ENCODE measurements around the gene PLA2R1.
"Not testable (repeated sequence)": the region's sequence is repeated elsewhere in the genome, so short reads cannot be mapped to it uniquely, and the experiment has no call there.

PLA2R1 gene

DNA sequence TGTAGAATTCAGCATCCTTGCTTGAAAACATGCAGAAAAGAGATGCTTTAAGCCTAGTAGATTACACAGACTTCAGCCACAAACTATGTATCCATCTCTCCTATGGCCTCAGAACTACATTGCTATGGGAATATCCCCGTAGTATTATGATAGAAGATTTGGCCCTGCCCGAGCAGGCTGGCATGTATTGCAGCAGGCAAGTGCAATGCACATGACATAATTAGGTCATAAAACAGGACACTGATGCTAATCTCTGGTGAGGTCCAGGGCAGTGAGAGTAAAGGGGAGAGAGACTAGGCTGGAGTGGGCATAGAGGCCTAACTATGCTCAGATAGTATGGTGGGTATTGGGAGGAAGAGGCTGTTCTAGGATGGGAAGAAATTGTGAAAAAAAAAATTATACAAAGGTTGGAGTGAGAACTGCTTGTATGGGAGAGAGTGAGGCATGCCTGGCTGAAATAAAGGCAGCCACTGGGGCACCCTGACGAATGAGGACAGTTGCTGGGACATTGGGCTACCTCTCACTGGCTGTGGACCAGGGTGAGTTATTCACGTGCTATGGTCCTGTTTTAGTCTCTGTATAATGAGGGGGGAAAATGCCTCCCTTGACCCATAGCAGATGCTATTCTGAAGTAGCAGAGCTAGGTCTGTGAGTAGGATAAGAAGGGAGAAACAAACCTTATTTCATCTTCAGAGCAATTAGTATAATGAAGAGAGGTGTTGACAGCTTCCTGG is 1.6 kb upstream of the PLA2R1 start:
- DNase-seq, result no peak

DNA sequence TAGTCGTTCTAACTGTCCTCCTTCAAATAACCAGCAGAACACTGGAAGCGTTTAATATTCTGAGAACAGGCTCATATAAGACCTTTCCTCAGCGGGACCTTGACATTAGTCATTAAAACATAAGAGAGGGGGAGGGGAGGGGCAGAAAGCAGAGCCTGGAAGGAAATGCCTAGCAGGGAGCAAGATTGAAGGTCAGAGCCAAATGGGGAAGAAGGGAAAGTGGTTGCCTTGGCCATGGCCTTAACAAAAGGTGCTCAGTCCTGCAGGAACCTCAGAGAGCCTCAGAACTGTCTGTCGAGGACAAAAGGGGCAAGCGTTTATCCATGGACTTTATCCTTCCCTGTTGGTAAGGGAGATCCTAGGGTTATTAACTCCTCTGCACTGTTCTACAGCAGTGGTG is 856 bp upstream of the PLA2R1 start:
- no peak for DNase-seq

GRCh38 chr2:160061944-160062291 is 497 bp downstream of the PLA2R1 start:
- DNase-seq, result peak; percentile 2

GRCh38 chr2:160061533-160061932 is 882 bp downstream of the PLA2R1 start:
- DNase-seq, result no peak

DNA sequence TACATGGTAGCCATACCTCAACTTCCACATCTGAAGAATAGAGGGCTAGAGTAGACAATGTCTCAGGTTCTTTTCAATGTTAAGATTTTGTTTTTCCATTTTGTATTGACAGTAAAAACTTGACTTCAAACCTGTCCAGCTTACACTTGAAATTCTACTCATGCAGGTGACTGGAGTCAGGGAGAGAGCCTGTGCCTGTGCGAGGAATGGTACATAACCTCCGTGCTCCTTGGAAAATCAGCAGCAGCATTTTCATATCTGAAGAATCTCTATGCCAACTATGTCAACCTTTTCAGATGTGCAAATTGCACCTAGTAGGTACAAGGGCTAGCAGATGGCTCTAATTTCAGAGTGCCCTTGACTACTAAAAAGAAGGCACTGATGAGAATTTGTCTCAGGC is 2.1 kb downstream of the PLA2R1 start:
- no peak for DNase-seq

- no peak for DNase-seq
Observed at GRCh38 chr2:160057356-160057755, 5.1 kb downstream of the PLA2R1 start.

GRCh38 chr2:160055726-160056108 is 6.7 kb downstream of the PLA2R1 start:
- no peak for DNase-seq

- peak; percentile 63 for DNase-seq
Observed at GRCh38 chr2:160054984-160055725, 7.3 kb downstream of the PLA2R1 start.

DNA sequence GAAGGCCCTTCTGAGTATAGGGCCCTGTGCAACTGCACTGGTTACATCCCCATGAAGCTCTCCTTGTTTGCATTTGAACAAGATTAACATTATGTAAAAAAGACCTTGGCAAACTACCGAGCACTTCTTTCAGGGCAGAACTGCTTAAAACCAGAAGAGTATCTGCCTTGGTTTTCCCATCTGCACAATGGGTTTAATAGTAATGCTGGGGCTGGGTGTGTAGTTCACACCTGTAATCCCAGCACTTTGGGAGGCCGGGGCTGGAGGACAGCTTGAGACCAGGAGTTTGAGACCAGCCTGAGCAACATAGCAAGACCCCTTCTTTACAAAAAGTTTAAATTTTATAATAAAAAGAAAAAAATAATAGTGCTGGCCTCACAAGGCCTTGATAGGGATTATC is 8.5 kb downstream of the PLA2R1 start:
- no peak for DNase-seq

DNA sequence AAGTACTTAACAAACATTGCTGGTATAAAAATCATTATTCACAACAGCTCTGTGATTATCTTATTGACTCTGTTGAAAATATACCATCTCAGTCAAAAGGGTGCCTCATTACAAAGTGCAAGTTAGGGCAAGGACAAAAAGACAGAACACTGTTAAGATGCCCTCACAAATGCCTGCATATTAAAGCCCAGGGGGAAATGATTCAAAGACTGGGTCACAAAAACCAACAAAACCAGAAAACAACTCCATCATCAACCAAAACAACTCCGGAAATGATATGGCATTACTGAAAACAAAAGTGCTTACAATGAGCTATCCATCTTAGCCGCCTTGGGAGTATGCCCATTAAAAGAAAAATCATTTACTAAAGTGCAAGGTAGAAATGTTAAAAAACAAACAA is 9.9 kb downstream of the PLA2R1 start:
- DNase-seq, result no peak

DNA sequence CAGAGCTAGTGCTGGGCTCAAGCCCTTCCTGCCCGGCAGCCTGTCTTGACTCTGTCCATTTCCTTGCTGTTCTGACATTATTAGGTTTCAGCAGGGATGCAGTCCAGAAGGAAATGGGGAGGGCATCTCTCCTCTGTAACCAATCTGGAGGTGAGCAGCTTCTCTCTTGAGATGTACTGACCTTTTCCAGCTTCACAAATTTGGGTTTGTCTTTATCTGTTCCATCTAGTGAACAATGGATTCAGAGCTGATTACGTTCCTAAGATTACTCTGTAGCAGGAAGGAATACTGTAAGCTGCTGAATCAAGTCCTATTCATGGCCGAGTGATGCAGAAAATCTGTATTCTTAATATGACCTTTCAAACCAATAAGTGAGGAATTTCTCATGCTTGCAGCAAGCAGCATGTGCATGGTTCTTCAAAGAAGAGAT is 11.0 kb downstream of the PLA2R1 start:
- DNase-seq, result no peak

- DNase-seq, result no peak
Observed at GRCh38 chr2:160050147-160050546, 12.3 kb downstream of the PLA2R1 start.

DNA sequence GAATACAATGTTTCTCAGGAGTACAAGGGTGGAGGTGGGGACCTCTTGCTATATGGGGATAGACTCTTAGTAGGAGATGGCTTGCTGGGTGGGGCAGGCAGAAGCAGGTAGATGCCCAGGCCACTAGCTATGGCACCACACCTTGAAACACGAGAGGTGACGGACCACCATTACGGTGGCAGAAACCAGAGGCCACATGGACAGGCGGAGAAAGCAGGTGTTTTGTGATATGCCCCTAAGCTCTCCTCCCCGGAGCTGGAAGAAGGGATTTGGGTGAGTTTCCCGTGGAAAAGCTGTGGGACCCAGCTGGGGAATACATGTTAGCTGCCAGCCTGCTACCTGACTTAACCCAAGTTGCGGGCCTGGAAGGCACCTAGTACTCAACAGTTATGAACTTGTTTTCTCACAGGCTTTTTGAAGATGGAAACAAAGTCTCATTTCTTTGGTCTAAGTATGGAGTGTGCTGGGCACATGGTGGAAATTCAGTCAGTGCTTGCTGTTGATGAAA is 16.7 kb downstream of the PLA2R1 start:
- DNase-seq, result no peak

DNA sequence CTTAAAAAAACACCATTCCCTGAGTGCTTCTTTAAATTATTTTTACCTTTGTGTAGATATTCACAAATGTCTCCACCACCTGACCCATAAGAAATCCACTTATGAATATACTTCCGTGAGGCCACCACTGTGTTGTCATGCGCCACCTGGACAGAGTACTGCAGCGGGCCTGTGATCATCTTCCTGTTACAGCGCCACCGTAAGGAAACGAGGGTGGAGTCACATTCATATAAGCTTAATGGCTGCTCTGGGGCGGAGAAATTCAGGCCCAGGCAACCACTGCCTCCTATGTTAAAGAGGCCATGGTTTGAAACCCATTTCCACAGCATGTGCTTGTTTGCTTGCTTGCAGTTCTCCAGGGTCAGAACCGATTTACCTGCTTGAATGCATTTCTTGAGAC is 17.7 kb downstream of the PLA2R1 start:
- DNase-seq, result no peak

- no peak for DNase-seq
Observed at GRCh38 chr2:160043265-160043664, 19.1 kb downstream of the PLA2R1 start.

- no peak for DNase-seq
Observed at GRCh38 chr2:160042054-160042453, 20.4 kb downstream of the PLA2R1 start.

DNA sequence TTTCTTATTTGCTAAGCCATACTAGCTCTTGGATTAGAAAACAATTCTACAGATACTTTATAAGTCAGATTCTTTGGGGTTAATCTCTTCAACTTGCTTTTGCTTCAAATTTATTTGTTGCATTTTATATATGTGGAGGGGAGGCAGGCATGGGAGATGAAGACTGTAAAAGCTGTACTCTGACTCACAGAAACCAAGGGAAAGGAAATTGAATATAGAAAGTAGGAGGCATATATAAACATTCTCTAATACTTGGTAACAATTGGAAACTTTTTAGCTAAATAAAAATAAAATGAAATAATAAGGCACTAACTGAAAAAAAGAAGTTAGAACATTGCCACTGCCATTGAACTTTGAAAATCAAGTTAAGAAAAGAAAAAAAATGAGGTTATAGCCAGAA is 21.3 kb downstream of the PLA2R1 start:
- no peak for DNase-seq

DNA sequence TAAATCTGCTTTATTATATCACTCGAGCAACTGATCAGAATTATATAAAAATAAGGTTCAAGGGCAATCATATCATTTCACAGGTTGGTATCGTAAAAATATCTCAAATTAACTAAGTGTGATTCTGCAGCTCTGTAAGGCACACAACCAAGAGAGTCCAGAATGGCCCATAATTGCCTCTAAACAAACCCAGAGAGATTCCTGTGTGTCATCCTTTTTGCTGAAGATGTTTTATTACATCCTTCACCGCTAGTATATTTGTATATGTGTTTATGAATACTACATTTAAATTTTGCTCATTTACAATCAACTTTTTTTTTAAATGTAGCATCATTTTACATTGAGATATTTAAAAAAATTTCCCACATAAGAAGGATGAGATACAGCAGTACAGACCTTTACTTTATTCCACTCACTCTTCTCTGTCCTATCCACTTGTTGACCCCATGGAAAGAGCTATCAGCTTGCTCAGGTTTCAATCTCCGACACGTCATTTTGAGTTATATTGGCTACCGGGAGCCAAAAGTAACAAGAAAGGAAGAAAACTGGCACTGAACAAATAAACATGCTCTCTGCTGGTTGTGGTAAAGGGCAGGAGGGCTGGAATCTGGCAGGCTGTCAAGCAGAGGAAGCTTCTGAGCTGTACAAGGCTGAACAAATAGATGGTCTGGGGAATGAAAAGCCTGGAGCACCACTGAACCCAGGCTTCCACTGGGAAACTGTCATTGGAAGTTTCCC is 23.1 kb downstream of the PLA2R1 start:
- DNase-seq, result peak; percentile 21

GRCh38 chr2:160038662-160039061 is 23.8 kb downstream of the PLA2R1 start:
- not testable (repeated sequence) for DNase-seq

DNA sequence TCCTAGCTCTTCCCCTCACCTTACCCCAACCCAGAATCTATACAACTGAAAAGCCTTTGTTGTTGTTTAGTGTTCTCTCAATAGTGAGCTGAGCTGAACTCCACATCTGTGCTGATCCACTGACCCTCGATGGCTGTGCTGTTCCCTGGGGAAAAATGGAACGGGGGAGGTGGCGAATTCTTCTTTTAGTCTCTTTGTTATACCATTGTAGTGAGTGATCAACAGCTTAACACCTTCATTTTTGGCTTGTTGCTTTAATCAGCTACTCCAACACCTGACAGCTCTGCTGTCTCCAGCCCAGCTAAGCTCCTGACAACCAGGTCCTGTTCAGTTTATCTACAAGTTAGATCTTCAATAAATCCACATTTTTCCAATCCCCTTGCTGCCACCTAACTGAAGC is 25.7 kb downstream of the PLA2R1 start:
- no peak for DNase-seq

GRCh38 chr2:160035125-160035524 is 27.3 kb downstream of the PLA2R1 start:
- no peak for DNase-seq

DNA sequence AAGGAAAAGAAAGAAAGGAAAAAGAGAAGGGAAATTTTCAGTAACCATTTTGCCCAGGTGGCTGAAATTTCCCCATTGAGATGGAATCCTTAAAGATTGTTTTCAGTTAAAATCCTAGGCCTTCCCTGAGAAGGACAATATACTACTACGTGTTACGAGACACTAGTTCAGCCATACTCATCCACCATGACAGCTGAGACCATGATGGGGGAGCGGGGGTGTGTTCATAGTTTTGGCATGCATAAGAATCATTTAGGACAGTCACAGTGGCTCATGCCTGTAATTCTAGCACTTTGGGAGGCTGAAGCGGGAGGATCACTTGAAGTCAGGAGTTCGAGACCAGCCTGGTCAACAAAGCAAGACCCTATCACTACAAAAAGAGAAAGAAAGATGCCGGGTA is 28.0 kb downstream of the PLA2R1 start:
- peak; percentile 1 for DNase-seq

- peak; percentile 69 for DNase-seq
Observed at GRCh38 chr2:160033732-160034392, 28.6 kb downstream of the PLA2R1 start.

Measured in fibroblast of skin of abdomen (primary cell).